HepG2 (cell line): Measurements from ENCODE around the gene TNFAIP8L1. TPM values are rescaled to one million over a fixed set of nuclear protein-coding genes. Genes with fewer than 3 reads are reported as not detected.

ENCODE experiments used
- ARNTL ChIP-seq: sonication (generic); formaldehyde crosslinking; IDR thresholded peaks from 2 replicates; pipeline ENCODE4 v1.4.0; 2020; ENCODE audit warnings: mild to moderate bottlenecking, missing genetic modification reagents
- CCAR2 ChIP-seq: fragments of 200-400 bp; formaldehyde crosslinking; optimal IDR thresholded peaks from 2 replicates; pipeline ENCODE3; 2018; ENCODE audit warnings: low read depth, mild to moderate bottlenecking, low read length, moderate library complexity
- EZH2 ChIP-seq: conservative IDR thresholded peaks from 2 replicates; pipeline ENCODE4 v1.6.1; 2012; ENCODE audit warnings: mild to moderate bottlenecking, low read depth, low read length, moderate library complexity
- FOXK2 ChIP-seq: fragments of 450-650 bp; IDR thresholded peaks from 2 replicates; pipeline ENCODE4 v1.6.1; 2016
- GZF1 ChIP-seq: sonication (generic); formaldehyde crosslinking; IDR thresholded peaks from 2 replicates; pipeline ENCODE4 v1.5.1; 2020; ENCODE audit warnings: mild to moderate bottlenecking, missing genetic modification reagents
- KAT7 ChIP-seq: IDR thresholded peaks from 2 replicates; pipeline ENCODE4 v1.6.1; 2018; ENCODE audit warnings: borderline replicate concordance, missing compliant biosample characterization
- KLF12 ChIP-seq: sonication (generic); formaldehyde crosslinking; IDR thresholded peaks from 2 replicates; pipeline ENCODE4 v1.4.0; 2020; ENCODE audit warnings: missing genetic modification reagents, borderline replicate concordance
- MAFK ChIP-seq, 2 experiments: IDR thresholded peaks in 1 of 2; conservative IDR thresholded peaks in 1 of 2; 2 replicates each; pipeline ENCODE4 v1.6.1; 2011; ENCODE audit warnings: improper control_type of control experiment in 2 of 2, low read length in 2 of 2
- NAIF1 ChIP-seq: sonication (generic); formaldehyde crosslinking; IDR thresholded peaks from 2 replicates; pipeline ENCODE4 v1.5.0; 2020; ENCODE audit warnings: mild to moderate bottlenecking, missing genetic modification reagents, borderline replicate concordance
- PHF8 ChIP-seq: sonication (generic); formaldehyde crosslinking; IDR thresholded peaks from 2 replicates; pipeline ENCODE4 v1.5.0; 2020; ENCODE audit warnings: missing genetic modification reagents
- POGZ ChIP-seq: sonication (generic); formaldehyde crosslinking; IDR thresholded peaks from 2 replicates; pipeline ENCODE4 v1.4.0; 2020; ENCODE audit warnings: mild to moderate bottlenecking, missing genetic modification reagents
- PRMT3 ChIP-seq: sonication (generic); formaldehyde crosslinking; IDR thresholded peaks from 2 replicates; pipeline ENCODE4 v1.8.1; 2022; ENCODE audit warnings: low read depth, mild to moderate bottlenecking, moderate library complexity, missing genetic modification reagents, borderline replicate concordance
- RARA ChIP-seq: IDR thresholded peaks from 2 replicates; pipeline ENCODE4 v1.6.1; 2016; ENCODE audit warnings: missing genetic modification reagents, missing compliant biosample characterization
- RBM22 ChIP-seq: fragments of 200-400 bp; formaldehyde crosslinking; optimal IDR thresholded peaks from 2 replicates; pipeline ENCODE3; 2017; ENCODE audit warnings: mild to moderate bottlenecking, low read length, moderate library complexity
- RFX1 ChIP-seq: fragments of 450-650 bp; IDR thresholded peaks from 2 replicates; pipeline ENCODE4 v1.6.1; 2017
- SIX4 ChIP-seq: sonication (generic); formaldehyde crosslinking; IDR thresholded peaks from 2 replicates; pipeline ENCODE4 v1.4.0; 2020; ENCODE audit warnings: missing genetic modification reagents
- SMAD1 ChIP-seq: sonication (generic); formaldehyde crosslinking; IDR thresholded peaks from 2 replicates; pipeline ENCODE4 v1.4.0; 2020; ENCODE audit warnings: missing genetic modification reagents, low read depth, mild to moderate bottlenecking, borderline replicate concordance
- SMYD3 ChIP-seq: sonication (generic); formaldehyde crosslinking; IDR thresholded peaks from 2 replicates; pipeline ENCODE4 v1.8.1; 2023; ENCODE audit warnings: mild to moderate bottlenecking, missing genetic modification reagents
- SP4 ChIP-seq: sonication (generic); formaldehyde crosslinking; IDR thresholded peaks from 2 replicates; pipeline ENCODE4 v1.8.1; 2023; ENCODE audit warnings: mild to moderate bottlenecking, missing genetic modification reagents
- YEATS4 ChIP-seq: sonication (generic); formaldehyde crosslinking; IDR thresholded peaks from 2 replicates; pipeline ENCODE4 v1.4.0; 2020; ENCODE audit warnings: missing genetic modification reagents, borderline replicate concordance
- ZBTB38 ChIP-seq: sonication (generic); formaldehyde crosslinking; IDR thresholded peaks from 2 replicates; pipeline ENCODE4 v1.5.1; 2020; ENCODE audit warnings: mild to moderate bottlenecking, missing genetic modification reagents
- ZBTB7A ChIP-seq: sonication (generic); formaldehyde crosslinking; IDR thresholded peaks from 2 replicates; pipeline ENCODE4 v1.8.0; 2022; ENCODE audit warnings: mild to moderate bottlenecking, missing genetic modification reagents
- ZEB1 ChIP-seq: IDR thresholded peaks from 2 replicates; pipeline ENCODE4 v1.6.1; 2012; ENCODE audit warnings: mild to moderate bottlenecking, low read depth, inconsistent platforms; ENCODE audit not compliant: insufficient replicate concordance
- ZNF143 ChIP-seq: sonication (generic); formaldehyde crosslinking; IDR thresholded peaks from 2 replicates; pipeline ENCODE4 v1.4.0; 2020; ENCODE audit warnings: missing genetic modification reagents
- ZNF225 ChIP-seq: sonication (generic); formaldehyde crosslinking; IDR thresholded peaks from 2 replicates; pipeline ENCODE4 v1.4.0; 2020; ENCODE audit warnings: mild to moderate bottlenecking, missing genetic modification reagents
- ZNF333 ChIP-seq: sonication (generic); formaldehyde crosslinking; IDR thresholded peaks from 2 replicates; pipeline ENCODE4 v1.4.0; 2020; ENCODE audit warnings: mild to moderate bottlenecking, missing genetic modification reagents, borderline replicate concordance
- ZNF614 ChIP-seq: IDR thresholded peaks from 2 replicates; pipeline ENCODE4 v1.6.1; 2018; ENCODE audit warnings: missing biosample characterization, missing genetic modification reagents, inconsistent platforms, borderline replicate concordance
- ZNF672 ChIP-seq: sonication (generic); formaldehyde crosslinking; IDR thresholded peaks from 2 replicates; pipeline ENCODE4 v1.8.1; 2022; ENCODE audit warnings: missing genetic modification reagents
- ZNF770 ChIP-seq: sonication (generic); formaldehyde crosslinking; IDR thresholded peaks from 2 replicates; pipeline ENCODE4 v1.5.0; 2020; ENCODE audit warnings: mild to moderate bottlenecking, missing genetic modification reagents
- ZNF777 ChIP-seq: sonication (generic); formaldehyde crosslinking; IDR thresholded peaks from 2 replicates; pipeline ENCODE4 v1.4.0; 2020; ENCODE audit warnings: missing genetic modification reagents
- ZNF839 ChIP-seq: sonication (generic); formaldehyde crosslinking; IDR thresholded peaks from 2 replicates; pipeline ENCODE4 v1.4.0; 2020; ENCODE audit warnings: missing genetic modification reagents, mild to moderate bottlenecking, borderline replicate concordance
- ZNF850 ChIP-seq: sonication (generic); formaldehyde crosslinking; conservative IDR thresholded peaks from 2 replicates; pipeline ENCODE4 v1.9.0; 2021; ENCODE audit warnings: mild to moderate bottlenecking, missing genetic modification reagents
- polyA plus RNA-seq, 8 experiments: library from polyadenylated mRNA; depleted of rRNA in 3 of 8; stranded (reverse) in 7 of 8; unstranded in 1 of 8; fragments of >200 nt; fragmentation: Illumina TruSeq in 4 of 8; extraction: Trizol in 4 of 8; gene quantifications; 2 replicates each; pipeline versions ENCODE4 v1.2.1 to v1.2.3, GENCODE V29; 2011 to 2016; ENCODE audit warnings: low read depth in 4 of 8, missing spikeins in 1 of 8, mixed read lengths in 1 of 8; ENCODE audit not compliant: insufficient read depth in 1 of 8
- total RNA-seq, 5 experiments: library from RNA; depleted of rRNA; stranded (reverse); fragments of >200 nt; fragmentation: Illumina TruSeq; extraction: Trizol; gene quantifications; 2 replicates each; pipeline ENCODE4 v1.2.3, GENCODE V29; 2016; ENCODE audit warnings: low read depth in 1 of 5

Gene TNFAIP8L1
- total and polyA plus RNA-seq, 2 of the 13 experiments (the other 11 are each of a cell fraction or from before 2014, with no cell fraction given), result 13.4 to 21.4 TPM

DNA sequence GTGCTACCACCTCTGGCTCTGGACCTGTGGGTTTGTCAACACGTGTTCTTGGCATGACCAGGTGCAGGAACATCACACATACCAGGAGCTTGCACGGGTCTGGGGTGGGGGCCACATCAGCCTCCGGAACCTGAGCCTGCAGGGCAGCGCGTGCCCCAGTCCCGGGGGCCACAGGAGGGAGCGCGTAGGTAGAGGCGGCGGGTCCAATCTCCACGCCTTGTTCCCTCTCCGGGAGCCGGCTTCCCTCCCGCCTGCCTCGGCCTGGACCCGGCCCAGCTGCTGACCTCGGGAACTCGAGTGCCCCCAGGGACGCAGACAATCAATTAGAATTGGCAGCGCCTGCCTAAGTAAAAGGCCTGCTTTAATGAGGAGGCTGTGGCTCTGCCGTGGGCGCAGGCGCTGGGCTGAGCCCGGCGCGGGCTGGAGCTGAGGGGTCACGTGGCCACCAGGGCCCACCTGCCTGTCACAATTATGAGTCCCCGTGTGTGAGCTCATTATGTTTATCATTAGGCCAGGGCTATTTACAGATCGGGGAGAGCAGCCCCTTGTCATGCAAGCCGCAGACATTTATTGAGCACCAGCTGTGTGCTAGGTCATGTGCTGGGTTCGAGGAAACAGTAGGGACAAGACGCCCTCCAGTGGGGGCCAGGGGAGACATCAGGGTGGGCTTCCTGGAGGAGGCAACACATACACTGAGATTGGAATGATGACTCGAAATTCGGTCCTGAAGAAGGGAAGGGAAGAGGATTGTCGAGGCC lies 32.2 kb upstream of the TNFAIP8L1 start (continued):
- TF ChIP-seq ZNF839 (CRISPR knock-in tag) (no peak), RFX1 (no peak), SMAD1 (CRISPR knock-in tag) (no peak), KLF12 (0 out of 2 replicates have a peak, but pooled peaks have one; percentile 24), ZEB1 (no peak), ZBTB38 (CRISPR knock-in tag) (no peak), KAT7 (CRISPR knock-in tag) (no peak), FOXK2 (no peak), YEATS4 (CRISPR knock-in tag) (no peak), ZNF614 (CRISPR knock-in tag) (no peak), EZH2 (no peak), SP4 (no peak), ZNF770 (CRISPR knock-in tag) (no peak), RBM22 (no peak), ZBTB7A (CRISPR knock-in tag) (no peak), ZNF225 (no peak), ARNTL (CRISPR knock-in tag) (no peak), ZNF672 (CRISPR knock-in tag) (no peak), MAFK (conservative IDR thresholded peaks at IDR 0.05 in 1 of 2, IDR thresholded peaks at IDR 0.05 in 1 of 2; ENCODE audit: low read length in 2 of 2) (no peak), ZNF850 (no peak), ZNF777 (no peak), RARA (peak; percentile 38; the same call in 1 of the 2 replicates), POGZ (no peak), CCAR2 (no peak), ZNF143 (CRISPR knock-in tag) (no peak), SIX4 (CRISPR knock-in tag) (no peak), GZF1 (CRISPR knock-in tag) (no peak), NAIF1 (no peak), PRMT3 (CRISPR knock-in tag) (no peak), ZNF333 (CRISPR knock-in tag) (no peak), SMYD3 (no peak), PHF8 (CRISPR knock-in tag) (no peak)
